ENCODE data around the gene TRMU.

TRMU gene

DNA sequence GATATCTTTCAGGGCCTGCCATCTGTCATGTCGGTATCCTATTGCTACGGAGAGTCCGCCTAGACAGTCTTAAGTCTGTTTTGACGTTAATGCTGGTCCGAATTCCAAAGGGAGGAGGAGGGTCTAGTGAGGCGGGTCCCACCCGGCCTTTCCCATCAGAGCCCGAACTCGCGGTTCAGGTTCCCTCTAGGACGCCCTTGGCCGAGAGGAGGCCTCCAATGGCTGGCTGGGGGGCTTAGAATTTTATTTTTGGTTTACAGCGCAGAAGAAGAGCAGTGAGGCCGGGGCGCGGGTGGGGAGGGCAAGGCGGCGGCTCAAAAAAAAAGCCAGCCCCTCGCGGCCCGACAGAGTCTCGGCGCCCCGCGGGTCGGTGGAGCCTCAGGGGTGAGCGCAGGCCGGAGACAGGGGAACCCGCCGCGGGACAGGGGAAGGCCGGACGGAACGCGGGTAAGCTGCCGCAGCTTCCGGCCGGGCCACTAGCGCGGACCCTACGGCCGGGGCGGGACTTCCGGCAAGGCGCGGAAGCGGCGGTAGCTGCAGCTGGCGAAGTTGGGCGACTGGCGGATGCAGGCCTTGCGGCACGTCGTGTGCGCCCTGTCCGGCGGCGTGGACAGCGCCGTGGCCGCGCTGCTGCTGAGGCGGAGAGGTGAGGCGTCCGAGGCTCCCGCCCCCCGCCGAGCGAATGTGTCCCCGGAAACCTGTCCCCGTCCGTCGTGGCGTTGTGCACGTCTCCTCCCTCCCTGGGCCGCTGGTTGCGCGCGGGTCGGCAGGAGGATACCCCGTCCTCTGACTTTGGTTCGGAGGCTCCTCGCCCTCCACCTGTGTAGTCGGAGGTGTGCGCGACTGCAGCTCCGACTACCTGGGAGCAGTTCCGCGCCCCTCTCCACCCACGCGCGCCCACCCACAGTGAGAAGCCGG, at the start of gene TRMU:
Gene TRMU, plus strand, starts transcription at position 514 of the 918 bp plus-strand sequence. Its CDS starts 51 bp downstream, at position 565.
- no peak for DNase-seq

DNA sequence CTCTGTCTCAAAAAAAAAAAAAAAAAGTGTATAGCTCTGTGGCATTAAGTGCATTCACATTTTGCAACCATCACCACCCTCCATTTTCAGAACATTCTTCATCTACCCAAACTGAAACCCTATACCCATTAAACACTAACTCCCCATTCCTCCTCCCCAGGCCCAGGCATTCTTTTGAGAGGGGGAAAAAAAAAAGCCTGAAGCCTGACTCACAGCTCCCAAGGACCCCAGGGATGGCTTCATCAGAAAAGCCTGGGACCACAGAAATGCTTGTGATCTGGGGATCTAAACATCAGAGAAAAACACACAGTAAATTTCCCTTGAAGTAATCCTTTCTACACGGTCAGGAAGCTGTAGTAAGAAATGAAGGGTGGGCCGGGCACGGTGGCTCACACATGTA, 49.5 kb upstream of the TRMU start:
- no peak for DNase-seq

DNA sequence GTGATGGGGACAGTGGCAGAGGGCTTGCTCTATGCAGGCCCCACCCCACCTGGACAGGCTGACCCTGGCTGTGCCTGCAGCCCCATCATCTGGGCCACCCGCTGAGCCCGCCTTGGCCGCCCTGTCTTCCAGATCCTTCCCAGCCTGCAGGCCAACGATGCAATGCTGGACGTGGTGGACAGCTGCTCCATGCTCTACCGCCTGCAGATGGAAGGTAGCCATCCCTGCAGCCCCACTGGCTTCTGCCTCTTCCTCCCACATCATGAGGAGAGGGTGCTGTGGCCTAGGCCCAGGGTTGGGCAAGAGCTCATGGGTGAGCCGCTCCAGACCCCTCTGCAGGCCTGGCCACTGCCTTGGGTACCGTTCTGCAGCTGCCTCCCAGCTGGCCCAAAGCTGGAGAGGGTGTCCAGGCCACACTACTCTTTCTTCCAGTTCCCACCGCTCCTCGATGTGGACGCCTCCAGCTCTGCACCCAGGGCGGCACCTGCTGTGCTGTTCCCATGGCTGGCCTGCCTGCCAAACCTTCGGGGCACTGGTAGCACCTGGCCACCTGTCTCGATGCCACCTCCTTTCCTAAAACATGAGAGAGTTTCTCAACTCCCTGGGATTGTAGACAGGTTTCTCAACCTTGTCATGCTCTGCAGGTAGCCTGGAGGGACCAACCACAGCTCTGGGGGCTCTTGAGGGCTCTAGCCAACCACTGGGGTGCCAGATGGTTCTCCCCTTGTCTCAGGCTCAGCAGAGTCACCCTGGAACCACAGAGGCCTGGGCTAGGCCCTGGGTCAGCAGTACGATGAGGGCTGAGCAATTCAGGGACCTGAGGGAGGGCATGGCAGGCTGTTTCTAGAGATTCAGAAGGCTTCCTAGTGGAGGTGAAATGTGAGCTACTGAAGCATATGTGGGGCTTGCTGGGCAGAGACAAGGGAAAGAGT, 48.3 kb upstream of the TRMU start:
- no peak for DNase-seq

DNA sequence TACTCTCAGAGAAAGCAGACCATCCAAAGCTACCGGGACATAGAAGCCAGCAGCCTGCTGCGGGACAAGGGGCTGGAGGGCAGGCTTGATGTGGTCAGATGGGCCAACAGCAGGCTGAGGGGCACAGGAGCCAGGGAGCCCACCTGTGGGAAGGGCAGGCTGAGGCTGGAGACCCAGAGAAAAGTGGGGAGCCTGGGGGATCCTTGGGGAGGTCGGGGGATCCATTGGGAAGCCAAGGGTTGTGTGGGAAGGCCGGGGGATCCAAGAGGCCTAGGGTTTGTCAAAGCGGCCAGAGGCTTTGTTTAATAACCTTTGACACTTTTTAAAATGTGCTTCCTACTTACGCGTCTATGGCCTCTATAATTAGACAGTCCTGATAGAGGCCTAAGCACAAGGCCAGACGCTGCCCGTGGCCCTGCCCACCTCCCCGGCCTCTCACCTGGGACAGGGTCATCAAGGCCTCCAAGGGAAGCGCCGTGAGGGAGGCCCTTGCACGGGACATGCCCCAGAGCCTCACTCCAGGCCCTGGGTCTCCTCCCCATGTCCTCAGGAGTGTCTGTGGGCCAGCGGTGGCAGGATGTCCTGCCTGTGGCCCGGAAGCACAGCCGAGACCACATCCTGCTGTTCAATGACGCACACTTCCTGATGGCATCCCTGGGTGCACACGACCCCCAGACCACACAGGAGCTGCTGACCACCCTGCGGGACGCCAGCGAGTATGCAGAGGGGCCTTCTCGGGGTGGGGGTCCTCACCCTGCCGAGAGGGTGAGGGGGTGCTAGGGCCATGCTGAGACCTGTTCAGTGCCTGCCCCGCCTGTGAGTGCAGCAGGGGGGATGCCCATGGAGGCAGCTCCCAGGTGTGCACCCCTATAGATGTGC, 47.4 kb upstream of the TRMU start:
- DNase-seq: no peak

DNA sequence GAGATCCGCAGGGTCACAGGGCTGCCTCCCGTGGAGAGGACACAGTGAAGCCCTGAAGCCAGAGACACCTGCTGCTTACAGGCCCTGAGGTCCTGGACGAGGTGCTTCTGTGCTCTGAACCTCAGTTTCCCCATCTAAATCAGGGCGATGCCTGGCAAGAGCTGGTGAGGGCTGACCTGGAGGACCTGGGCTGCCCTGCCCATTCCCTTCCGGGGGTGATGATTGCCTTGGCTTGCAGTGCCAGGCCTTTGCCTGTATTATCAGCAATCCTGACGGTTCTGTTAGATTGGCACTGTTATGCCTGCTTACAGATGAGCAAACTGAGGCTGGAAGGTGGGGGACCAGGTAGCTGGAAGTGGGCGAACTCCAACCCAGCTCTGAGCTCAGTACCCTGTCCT, 46.7 kb upstream of the TRMU start:
- no peak for DNase-seq

DNA sequence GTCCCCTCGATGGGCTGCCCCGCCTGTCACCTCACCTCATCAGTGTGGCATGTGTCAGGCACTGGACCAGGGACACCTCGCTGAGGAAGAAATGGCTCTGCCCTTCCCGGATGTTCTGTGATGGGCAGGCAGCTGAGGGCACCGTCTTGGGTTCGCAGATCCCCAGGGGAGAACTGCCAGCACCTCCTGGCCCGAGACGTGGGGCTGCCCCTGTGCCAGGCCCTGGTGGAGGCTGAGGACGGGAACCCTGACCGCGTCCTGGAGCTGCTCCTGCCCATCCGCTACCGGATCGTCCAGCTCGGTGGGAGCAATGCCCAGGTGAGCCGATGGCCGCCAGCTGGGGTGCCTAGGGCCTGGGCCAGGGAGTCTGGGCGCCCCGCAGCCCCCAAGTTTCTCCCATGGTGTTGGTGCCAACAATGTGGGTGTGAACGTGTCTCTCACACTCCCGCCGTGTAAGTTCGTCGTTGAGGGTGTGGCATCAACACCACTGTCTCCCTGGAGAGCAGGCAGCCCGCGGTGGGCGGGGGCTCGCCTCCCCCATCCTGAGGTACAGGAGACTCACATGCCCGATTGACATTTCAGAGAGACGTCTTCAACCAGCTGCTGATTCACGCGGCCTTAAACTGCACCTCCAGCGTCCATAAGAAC, 46.1 kb upstream of the TRMU start:
- DNase-seq: no peak

GRCh38 chr22:46290121-46290842, 45.2 kb upstream of the TRMU start:
- no peak for DNase-seq

DNA sequence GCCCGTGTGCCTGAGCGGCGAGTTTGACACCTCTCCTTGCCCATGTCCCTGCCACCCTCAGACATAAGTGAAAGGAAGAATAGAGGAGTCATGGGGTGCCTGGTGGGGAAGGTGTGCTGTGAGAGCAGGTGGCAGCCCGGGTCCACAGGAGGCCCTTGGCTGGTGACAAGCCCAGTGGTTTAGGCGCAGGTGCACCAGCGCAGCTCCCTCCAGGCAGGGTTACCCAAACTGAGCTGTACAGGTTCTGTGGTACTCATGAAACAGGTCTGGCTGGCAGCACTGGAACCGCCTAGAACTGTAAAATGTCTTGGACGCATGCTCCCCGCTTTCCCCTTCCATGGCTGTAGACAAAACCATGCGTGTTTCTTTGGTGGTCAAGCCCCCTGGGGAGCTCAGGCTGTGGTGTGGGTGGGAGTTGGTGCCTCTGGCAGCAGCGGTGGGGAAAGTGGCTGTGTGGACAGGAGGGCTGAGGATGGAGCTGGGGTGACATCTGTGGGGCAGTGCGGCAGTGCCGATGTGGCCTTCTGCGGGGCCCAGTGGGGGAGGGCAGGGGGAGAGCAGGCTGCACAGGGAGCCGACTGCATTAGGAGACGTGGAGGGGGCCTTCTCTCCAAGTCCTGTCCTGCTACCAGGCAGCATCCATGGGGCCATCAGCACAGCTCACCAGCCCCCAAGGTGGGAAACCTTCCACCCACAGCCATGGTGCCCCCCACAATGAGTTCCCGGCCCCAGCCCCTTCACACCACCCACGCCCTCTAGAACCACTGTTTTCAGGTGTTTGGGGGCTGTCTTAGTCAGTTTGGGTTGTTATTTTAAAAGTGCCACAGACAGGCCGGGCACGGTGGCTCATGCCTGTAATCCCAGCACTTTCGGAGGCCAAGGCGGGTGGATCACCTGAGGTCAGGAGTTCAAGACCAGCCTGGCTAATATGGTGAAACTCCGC, 44.4 kb upstream of the TRMU start:
- DNase-seq: no peak

DNA sequence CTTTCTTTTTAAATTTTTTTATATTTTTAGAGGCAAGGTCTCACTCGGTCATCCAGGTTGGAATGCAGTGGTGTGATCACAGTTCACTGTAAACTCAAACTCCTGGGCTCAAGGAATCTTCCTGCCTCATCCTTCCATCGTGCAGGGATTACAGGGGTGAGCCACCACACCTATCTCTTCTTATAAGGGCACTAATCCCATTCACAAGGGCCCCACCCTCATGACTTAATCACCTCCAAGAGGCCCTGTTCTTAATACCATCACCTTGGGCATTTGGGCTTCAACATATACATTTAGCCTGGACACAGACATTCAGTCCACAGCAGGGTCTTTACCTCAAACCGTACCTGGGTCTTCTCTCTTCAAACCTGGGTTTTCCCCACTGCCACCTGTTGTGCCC, 43.3 kb upstream of the TRMU start:
- no peak for DNase-seq

DNA sequence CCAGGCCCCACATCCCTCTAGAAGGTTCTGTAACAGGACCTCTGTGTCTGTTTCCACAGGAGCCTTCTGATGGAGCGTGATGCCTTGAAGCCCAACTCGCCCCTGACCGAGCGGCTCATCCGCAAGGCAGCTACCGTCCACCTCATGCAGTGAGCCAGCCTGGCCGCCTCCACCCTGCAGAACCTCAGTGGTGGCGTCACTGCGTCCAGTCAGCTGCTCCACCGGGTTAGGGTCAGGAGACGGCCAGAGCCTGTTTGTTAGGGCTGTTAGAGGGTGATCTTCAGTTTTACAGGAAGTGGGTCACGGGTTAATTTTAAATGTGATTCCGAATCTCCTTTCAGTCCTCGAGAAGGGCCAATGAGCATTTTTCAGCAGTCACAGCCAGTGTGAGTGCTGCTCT, 42.8 kb upstream of the TRMU start:
- DNase-seq: no peak

GRCh38 chr22:46293577-46294260, 41.8 kb upstream of the TRMU start:
- DNase-seq: no peak

DNA sequence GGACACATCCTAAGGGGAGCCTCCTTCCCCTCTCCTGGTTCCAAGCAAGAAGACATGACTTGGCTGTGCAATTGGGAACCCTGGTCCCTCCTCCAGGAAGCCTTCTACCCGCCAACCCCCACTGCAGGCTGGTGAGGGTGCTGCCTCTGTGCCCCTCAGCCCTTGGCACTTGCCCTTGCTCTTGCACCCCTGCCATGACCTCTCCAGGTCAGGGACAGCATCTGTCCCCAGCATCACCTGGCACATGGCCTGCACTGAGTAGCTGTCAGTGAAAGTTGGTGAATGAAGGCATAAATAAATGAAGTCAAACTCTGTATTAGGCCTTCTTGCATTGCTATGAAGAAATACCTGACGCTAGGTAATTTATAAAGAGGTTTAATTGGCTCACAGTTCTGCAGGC, 40.7 kb upstream of the TRMU start:
- DNase-seq: no peak

DNA sequence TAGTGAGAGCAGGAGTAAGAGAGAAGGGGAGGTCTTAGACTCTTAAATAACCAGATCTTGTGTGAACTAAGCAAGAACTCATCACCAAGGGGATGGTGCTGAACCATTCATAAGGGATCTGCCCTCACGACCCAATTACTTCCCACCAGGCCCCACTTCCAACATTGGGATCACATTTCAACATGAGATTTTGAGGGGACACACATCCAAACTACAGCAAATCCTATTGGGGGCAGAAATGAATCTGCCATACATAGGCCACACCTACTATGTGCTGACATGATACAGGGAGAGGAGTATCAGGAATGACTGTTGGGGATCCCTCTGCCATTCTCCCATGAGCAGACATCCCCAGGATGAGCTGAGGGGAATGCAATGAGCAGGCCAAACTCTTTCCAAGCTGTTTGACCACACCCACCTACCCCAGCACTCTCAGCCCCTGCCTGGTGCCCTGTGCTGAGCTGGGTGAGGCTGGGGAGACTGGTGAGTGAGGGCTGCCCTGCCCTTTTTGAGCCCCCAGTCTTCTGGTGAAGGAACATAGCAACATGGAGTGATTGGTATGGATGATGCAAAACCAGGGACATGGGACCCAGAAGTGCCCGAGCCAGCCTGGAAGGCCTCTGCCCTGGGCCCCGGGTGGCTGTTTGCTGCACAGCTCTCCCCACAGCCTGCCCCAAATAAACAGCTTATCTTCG, 40.1 kb upstream of the TRMU start:
- no peak for DNase-seq

- peak; percentile 80 for DNase-seq
These were observed 39.0 kb upstream of the TRMU start, which contains the start of gene GTSE1 for GRCh38 chr22:46296257-46297150. TSS of gene GTSE1 (plus strand) at chr22:46296870. CDS start at chr22:46297401, 531 bp downstream.

DNA sequence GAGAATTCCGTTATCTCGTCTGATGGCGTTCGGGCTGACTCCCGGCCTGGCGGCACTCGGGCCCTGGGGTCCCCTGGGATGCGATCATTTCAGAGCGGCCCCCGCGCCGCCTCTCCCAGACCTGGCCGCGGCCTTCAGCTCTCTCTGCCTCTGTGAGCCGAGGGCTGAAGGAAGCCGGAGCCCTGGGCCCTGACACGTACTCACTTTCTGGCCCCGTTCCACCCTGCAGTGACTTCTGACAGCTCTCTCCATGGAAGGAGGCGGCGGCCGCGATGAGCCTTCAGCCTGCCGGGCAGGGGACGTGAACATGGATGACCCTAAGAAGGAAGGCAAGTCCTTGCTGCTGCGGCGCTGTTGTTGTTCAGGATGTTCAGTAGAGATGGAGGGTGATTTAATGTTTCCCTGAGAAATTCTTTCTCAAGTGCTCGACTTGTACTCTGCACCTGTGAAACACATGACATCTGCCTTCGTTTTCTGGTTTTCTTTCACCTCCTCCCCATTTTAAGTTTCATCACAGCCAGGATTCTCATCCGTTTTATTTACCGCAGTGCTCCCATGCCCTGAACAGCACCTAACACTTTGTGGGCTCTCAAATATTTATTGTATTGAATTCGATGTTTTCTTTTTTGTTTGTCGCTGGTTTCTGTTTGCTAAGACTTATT, 38.2 kb upstream of the TRMU start:
- DNase-seq: peak; percentile 2

DNA sequence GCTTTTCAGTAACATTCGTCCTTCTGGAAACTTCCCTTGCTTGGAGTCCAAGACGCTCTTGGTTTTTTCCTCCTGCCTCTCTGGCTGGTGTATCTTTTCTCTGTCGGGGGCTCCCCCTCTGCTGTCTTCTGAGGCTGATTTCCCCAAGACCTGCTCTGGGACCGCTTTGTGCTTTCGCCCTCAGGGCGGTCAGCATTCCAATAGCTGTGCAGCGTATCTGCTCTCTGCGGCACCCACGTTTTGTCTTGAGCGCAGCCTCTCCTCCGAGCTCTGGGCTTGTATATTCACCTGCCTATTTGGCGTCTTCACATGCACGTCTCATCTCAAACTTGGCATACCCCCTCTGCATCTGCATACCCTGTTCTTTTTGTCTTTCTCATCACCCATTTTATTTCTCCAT, 36.4 kb upstream of the TRMU start:
- DNase-seq: no peak

DNA sequence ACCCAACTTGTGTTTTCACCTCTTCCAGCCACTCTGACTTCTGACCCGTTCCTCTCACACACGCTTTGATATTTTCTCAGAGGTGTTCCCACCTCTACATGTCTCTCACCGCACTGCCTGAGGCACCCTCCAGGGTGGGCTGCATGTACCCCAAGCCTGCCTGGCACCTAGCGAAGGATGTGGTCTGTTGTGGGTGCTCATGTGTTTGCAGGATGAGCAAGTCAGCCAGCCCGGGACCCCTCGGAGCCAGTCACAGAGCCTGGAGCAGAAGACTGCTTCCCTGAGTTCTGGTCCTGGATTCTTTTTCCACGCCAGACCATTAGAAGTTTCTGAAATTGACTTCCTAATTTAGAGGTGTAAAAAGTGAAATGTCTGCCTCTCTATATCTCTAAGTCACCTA, 35.0 kb upstream of the TRMU start:
- no peak for DNase-seq

Measured in NCI-H1092 treated with DMSO at 0.1 percent for 48 hours (cell line).